HT1080 (cell line): Measurements from ENCODE around the gene EBF3. TPM values are rescaled to one million over a fixed set of nuclear protein-coding genes. Genes with fewer than 3 reads are reported as not detected.

Experiments used
- DNase-seq: peaks from one replicate; pipeline ENCODE4 v3.0.0-alpha.2; 2015; ENCODE audit warnings: low read depth
- total RNA-seq: library from RNA; depleted of rRNA; stranded (reverse); fragments of >200 nt; shearing (Covaris generic); gene quantifications from 2 replicates; pipeline ENCODE4 v1.2.3, GENCODE V29; 2014

Gene EBF3
- total RNA-seq, 1 experiment from 2014 or later: not detected

DNA sequence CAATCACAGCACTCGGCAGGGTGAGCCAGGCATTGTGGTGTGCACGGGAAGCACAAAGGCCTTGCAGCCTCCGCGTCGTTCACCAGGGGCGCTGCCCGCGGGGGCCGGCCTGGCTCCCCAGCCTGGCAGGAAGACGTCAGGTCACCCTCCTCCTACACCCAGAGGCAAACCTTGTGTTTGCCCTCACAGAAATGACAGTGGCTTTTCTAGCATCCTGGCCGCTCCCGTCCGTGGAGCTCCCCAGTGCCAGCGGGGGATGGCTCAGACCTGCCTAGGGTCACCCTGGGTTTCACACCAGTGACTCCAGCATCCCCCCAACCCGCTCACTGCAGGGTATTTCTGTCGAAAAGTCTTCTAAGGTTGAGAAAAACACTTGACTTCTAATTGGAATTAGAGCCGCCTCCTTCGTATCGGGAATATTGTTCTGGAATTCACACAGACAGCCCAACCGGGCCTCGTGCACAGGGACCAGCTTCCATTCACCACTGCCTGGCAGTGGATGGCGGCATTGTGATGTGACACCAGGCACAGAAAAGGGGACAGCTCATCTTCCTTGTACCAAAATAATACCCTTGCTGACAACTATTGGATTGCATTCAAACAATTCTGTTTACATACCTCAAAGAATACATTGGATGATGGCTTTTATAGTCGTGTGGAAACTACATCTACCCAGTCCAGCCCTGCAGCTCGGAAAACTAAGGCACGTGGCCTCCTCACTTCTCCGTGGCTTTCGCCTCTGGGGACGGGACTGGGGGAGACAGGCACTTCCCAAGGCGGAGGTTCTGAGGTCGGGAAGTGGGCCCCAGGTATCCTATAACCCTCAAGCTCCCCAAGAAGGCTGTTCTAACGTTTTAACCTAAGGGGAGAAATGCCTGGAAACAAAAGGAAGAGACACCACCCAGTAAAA lies 109.0 kb downstream of the EBF3 start:
- no peak for DNase-seq

DNA sequence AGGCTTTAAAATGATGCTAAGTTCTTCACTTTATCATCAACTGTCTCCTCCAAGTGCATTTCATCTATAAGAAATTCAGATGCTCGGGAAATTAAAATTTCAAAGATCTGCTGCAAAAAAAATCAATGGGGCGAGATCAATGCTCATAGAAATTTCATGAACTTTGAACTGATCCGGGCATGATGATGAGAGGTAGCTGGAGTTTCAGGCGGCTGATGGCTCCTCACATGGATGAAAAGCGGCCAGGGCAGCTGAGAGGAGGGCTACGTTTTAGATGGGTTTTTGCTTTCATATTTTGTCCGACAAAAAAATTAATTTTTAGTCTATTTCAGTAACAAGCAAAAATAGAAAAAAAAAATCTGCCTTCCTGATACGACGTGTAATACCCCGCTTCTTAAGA lies 109.9 kb downstream of the EBF3 start:
- no peak for DNase-seq

DNA sequence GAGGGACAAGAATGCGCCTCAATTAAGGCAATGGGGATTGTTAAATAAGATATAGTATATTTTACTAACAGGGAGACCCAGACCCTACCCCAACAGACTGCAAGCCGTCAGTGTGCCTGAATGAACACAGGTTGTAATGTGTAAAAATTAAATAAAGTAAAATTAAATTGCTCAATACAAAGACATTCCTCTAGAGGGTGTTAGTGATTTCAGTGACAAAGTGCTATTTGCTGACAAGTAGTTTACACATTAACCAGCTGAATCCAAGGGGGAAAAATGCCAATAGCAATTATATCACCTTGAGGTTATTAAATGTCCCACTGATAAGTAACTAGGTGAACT lies 110.5 kb downstream of the EBF3 start:
- no peak for DNase-seq

DNA sequence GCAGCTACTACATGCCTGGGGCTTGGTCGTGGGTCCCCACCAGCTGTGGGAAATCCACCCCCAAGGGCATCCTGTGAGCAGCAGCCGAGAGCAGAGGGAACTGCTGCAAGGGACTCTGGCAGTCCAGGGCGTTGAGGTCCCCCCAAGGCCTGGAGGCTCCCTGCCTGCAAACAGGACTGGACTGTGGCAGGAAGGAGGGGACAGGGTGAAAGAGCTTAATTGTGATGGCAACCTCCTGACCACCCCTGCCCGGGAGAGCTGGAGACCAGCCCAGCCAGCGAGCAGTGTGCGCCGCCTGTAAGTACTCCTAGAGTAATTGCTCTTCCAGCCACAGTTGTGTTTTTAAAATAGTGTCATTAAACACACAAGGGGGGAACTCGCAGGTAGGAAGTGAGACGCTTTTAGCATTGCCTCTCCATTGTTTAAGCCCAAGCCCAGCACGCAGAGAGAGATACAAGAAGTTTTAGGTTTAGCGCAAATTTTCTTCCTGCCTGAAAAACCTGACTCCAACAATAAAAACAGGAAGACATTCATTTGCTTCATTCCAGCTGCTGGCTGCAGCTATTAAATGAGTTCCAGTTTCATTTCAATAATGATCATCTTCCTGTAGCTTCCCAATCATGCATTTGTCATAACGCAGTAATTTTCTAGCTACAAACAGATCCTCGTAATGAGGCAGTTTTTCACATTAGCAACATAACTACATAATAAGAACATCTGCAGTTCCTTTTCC lies 111.1 kb downstream of the EBF3 start:
- no peak for DNase-seq

DNA sequence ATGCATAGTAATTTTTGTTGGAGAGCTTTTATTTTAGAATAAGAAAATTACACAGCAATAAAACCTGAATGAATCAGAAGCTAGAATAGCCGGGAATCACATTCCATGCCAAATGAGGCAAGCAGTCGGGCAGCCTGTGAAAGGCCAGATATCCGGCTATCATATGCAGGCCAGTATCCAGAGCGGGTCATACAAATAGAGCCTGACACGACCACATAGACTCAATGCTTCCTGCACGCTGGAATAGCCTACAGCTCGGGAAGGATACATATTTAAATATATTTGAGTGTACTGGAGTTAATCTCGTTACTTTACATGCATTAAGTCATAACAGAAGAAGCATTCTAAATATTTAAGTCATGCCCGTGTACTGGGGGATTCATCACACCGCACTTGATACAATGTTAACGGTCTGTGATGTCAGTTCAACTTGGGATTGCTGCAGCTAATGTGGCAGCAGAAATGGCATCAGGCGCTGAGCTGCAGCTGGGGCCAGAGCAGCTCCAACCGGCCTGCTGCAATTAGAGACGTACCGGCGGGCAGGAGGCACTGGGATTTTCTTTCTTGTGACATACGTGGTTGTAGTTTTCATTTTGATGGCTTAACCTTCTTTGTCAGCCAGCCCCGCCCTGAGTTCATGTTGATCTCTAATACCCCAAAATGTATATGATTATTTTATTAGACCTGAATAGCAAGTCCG lies 112.0 kb downstream of the EBF3 start:
- DNase-seq: no peak

DNA sequence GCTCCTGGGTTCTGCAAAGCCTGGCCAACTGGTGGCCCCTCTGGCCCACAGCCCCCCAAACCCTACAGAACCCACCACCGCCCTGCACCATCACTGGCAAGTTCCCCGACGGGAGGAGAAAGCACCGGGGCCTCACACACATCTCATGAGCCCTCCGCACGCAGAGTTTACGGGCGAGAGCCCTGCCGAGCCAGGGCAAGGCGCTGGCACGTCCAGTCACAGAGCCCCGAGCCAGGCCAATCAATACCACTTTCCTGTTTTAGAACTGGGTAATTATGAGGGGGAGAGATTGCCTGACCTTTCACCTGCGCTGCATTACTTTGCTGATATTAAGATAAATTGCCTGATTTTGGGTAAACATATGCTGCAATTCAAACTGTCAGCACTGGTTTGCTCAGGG lies 113.3 kb downstream of the EBF3 start:
- DNase-seq: no peak

DNA sequence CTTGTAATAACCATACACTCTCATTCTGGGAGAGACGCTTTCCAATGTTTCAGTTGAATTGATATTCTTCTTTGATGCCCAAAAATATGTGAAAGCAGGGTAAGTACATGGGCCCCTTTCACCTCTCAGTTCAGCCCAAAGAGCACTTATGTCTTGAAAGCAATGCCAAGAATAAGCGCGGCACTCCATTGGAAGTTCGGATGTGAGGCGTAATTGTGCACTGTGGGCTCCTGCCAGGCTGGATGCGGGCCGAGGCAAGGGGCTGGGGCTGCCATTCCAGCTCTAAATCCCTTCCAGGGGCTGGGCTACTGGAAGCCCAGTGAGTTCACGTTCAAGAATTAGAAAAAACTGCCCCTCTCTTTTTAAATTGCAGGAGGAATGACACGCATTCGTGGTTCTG lies 113.8 kb downstream of the EBF3 start:
- no peak for DNase-seq

DNA sequence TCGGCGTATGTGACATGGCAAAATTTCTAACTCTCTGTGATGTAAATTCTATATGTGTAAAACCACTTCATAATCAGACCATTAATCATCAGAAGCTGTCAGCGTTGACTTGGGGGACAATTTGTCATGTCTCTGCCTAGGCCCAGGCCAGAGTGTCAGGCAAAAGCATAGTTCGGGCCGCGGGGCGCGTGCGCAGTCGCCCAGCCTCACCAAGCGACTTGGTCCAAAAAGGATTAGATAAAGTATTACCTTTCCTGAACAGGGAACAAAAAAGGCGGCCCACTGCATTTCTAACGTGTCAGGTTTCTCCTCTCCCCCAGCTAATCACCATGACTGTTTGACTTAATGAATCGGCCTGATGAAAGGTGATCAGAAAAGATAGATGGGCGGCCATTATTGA lies 114.2 kb downstream of the EBF3 start:
- no peak for DNase-seq

DNA sequence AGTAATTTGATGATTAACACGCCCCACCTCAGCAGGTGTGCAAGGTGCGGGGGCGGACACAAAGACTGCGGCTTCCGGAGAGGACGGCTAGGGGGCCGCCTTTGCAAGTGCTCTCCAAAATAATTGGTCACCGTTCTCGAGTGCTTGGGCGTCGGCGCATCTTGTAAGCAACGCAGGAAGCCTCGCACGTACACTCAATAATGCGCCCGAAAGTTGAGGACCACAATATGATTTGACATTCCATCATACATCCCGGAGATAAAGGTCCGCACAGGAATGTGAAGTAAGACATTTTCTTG lies 114.7 kb downstream of the EBF3 start:
- DNase-seq: no peak

DNA sequence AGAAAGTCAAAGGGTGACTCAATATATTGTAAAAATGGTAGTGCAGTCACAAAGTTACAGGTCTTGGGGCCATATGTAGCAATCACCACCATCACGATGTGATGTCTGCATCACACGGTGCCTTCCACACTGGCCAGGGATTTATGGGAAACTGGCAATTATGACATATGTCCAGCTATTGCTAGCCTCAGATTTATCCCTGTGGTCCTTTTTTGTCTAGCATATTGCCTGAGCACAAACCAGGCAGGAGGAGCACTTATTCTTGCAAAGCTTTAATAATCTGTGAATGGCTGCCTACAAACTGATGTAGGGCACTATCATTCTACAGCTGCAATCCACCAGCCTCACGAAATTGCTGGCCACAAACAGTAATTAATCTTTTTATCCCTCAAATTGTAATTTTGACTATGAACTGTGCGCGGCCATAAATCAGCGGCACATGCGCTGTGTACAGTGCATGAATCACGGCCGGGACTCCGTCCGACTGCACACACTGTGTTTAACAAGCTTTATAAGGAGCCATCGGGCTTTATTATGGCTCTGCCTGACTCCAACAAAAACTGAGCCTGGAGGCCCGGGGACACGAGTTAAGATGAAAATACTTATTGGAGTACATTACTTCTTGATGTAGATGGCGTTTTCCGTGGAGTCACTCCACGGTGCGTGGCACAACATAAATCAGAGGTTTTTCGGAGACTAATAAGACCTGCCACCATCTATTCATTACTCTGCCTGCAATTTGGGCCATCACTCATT lies 115.2 kb downstream of the EBF3 start:
- no peak for DNase-seq

DNA sequence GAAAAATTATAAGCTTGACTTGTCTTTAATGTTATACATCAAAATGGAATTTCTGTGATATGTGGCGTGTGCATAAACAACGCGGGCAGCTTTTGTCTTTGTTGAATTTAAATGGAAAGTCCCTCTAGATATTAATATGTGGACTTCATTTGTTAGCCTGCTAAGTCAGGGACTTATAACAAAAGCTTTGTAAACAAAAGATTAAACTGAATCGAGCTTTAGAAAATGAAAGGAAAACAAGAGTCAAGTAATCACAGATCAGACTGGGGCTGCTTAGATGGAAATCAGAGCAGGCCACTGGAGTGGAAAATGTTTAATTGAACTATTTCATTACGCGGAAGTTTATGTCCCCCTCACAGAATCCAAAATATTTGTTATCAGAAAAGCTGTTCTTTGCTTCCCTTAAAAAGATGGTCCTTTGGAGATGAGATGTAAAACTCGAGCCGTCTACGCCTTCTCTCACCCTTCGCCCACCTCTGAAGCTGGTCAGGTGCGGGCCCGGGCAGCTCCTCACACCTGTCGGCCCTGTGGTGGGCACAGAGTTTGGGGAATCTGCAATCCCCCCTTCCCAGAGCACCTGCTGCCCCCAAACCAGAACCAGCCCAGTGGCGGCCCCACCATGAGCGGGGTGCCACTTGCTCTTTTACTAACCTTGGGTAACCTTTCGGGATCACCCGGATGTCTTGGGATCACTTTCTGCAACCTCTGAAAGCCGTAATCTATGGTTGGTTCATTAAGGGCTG lies 116.2 kb downstream of the EBF3 start:
- DNase-seq: no peak

DNA sequence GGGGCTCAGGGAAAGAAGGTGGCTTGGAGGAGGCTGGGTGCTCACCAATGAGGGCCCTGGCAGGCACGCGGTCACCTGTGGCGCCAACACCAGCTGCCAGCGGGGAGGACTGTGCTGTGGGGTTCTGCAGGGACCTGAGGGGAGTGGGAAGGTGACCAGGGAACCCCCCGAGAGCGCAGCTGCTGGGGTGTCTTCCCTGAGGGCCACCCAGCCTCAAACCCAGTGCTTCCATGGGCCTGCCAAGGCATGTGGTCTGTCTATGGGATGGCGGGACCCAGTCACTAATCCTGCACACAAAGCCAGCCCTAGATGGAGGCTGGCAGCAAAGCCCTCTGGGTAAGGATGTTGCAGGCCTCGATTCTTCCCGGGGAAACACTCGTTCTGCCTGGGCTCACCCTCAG lies 117.1 kb downstream of the EBF3 start:
- DNase-seq: no peak

DNA sequence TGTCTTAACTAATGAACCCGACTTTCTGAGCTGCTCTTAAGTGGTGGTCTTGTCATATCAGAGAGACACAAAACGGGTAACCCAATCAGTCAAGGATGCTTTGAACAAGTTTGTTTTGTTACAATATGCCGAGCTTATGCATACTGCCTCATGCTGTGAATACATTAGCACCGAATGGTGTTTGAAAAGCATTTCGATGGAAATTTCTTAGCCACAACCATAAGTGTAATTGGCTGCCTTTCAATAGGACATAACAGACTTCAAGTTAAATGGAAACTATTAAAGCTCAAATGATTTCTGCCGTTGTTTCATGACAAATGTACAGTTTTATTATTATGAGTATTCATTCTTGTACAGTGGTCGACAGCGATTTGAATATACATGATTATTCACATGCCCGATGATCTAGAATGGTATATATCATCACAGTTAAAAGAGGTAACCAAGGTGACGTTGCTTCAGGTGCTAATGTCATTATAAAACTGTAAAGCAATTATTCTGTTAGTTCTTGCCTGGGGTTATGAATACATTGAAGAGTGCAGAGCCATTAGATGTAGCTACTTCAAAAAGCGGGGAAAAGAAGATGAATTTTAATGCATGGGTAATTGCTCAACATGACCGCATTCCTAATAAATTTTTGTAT lies 118.8 kb downstream of the EBF3 start:
- no peak for DNase-seq

DNA sequence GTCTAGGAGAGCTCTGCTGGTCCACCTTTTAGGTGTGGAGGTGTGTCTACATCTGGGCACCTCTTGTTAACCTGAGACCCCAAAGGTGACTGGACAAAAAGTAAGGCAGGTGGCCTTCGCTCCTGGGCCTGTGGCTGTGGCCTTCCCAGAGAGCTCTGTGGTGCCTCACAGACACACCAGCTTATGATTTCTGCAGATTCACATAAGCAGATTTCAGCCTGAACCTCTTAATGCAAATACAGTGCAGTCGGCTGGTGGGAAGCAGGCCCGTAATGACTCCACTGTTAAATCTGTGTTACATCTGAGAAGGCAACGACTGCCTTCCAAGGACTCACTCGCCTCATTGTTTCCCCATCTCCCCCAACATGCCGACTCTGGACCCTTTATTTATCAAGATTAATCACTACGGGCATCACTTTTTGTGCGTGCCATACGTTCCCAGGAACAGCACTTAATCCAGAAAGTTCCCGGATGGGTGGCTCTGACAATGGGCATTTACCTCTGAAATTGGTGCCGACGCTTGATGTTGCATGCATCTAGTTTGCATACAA lies 119.8 kb downstream of the EBF3 start:
- DNase-seq: no peak

DNA sequence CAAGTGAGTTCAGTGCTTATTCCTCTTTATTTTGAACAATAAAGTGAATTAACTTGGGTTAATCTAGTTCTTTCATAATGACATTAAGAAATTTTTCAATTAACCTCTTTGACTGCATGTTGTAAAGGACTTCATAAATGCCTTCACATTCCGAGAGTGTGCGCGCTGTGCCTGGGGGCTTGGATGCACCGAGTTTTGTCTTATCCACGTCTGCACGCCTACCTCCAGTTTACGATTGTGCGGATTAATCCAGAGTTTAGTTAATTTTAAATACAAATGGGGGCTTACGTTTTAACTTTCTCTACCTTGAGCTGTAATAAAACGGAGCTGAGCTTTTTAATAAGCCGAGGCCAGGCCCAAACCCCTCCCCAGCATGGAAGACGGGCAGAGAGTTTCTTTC lies 120.4 kb downstream of the EBF3 start:
- no peak for DNase-seq

DNA sequence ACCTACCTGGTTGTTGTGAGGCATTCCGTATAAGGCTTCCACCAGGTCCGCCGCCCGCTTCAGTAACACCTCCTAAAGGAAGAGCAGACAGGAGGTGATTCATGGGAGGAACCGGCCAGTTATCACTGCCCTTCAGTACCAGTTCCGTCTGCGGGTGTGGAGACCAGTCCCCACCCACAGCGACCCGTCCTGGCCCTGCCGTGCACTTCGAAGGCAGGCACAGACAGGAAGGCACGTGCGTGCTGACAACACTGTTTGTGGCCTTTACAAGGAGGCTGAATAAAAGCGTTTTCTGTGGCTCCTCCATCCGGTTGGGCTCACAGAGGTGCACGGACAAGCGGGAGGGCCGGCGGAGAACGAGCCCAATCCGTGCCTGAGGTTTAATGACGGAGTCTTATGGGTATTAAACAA lies 120.9 kb downstream of the EBF3 start:
- DNase-seq: no peak

DNA sequence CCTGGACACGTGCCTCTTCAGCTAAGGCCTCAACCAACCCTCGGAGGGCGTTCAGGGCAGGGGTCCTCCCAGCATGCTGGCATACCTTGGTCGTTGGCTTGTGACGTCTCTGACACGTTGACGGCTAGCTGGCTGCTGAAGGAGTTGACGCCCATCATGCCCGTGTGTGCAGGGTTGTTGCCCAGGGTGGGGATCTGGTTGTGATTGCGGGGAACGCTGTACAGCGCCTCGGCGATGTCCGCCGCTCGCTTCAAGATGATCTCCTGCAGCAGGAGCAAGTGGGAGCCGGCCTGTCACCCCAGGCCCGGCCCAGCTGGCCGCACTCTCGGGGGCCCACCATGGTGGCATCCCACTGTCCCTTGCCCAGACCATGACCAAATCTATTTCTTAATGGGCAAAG lies 122.0 kb downstream of the EBF3 start:
- no peak for DNase-seq

DNA sequence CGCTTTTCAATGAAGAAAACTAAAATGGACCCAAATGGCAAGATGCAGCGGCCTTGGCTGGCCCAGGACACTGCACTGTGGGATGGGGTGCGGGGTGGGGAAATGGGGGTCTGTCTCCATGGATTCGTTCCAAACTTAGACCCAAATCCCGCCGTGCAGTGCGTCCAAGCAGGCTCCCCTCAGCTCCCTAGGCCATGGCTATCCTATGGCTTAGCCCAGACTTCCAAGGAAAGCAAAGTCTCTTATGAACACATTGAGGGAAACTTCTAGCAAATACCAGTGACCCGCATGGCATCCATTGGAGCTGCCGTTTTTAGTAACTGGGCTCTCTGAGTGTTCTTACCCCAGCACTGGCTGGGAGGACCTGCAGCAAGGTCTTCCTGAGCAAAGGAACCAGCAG lies 122.5 kb downstream of the EBF3 start:
- no peak for DNase-seq

DNA sequence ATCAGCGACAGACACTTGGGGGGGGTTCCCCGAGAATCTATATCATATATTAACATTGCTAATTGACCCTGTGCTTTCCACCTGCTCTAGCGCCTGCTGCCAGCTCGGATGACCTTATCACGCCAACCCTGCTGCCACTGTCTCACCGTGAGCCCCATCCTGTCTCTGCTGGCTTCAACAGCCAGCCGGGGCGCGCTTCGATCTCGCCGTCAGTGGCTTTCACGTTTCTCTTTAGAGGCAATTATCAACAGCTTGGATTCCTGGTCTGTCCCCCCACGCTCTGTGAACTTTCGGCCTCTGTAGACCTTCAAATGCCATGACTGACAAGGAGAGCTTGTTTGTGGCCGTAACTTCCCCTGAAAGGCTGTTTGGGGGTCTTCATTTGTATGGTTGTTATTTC lies 123.0 kb downstream of the EBF3 start:
- DNase-seq: no peak

DNA sequence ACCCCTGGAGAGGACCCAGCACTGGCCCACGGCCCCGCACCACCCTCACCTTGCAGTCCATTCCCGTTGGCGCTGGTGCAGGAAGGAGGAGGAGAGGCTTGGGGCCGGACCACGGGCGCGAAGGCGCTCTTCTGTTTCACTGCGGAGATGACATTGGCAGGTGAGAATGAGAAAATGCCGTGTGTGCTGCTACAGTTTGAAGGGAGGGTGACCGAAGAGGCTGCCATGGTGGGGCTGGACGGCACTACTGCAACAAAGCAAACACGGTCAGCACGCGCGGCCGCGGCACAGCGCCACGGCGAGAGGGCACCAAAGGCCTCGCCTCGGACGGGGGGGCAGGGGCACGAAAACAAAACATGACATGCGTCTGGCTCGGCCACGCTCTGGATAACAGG lies 123.9 kb downstream of the EBF3 start:
- no peak for DNase-seq
